Measurements from ENCODE around the gene ERVFRD-1. TPM values are rescaled to one million over a fixed set of nuclear protein-coding genes. Genes with fewer than 3 reads are reported as not detected.

ERVFRD-1 gene
- total and polyA plus RNA-seq, 2 of the 13 experiments (the other 11 are each of a cell fraction or from before 2014, with no cell fraction given) = not detected

DNA sequence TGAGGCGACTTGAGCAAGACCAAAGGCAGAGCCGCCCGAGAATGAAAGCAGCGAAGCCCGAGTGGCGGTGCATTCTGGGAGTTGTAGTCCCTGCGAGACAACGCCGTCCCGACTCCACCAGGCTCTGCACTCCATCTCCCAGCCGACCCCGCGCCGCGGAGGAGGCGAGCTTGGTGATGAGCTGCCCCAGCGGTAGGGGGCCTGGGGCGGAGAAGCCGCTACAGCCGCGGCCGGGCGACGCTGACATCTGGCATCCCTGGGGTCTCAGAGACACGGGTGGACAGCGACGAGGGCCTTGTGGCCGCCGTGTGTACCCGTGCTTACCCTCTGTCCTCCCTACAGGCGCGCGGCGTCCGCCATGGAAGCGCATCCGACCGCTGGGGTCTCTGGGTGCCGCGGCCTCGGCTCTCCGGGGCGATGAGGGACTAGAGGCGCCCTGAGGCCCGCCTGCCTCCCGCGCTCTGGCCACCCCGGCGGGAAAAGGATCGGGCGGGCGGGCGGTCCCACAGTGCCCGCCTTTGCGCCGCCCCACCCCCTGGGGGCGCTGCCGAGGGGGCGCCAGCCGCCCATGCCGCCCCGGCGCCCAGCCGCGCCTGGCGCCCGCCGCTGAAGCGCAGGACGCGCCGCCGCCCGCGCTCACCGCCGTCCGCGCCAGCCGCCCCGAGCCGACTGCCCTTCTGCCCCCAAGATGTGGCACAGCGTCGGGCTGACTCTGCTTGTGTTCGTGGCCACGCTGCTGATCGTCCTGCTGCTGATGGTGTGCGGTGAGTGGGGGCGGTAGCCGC is 17.7 kb downstream of the ERVFRD-1 start, which contains the start of gene SMIM13 (continued):
- TF ChIP-seq ZBTB8A (CRISPR knock-in tag; IDR thresholded peaks at IDR 0.05; ENCODE audit: borderline replicate concordance, low read depth) (peak; percentile 78), ZNF501 (CRISPR knock-in tag; IDR thresholded peaks at IDR 0.05) (peak; percentile 78; the same call in 1 of the 2 replicates), PLSCR1 (CRISPR knock-in tag; IDR thresholded peaks at IDR 0.05; ENCODE audit: borderline replicate concordance) (peak; percentile 46; the same call in 1 of the 2 replicates), ZNF589 (CRISPR knock-in tag; conservative IDR thresholded peaks at IDR 0.05) (peak; percentile 90; the same call in 1 of the 2 replicates), ZNF781 (CRISPR knock-in tag; IDR thresholded peaks at IDR 0.05; ENCODE audit: borderline replicate concordance, not compliant biosample characterization) (peak; percentile 85), ZNF574 (CRISPR knock-in tag; IDR thresholded peaks at IDR 0.05) (peak; percentile 97), ZNF552 (CRISPR knock-in tag; IDR thresholded peaks at IDR 0.05; ENCODE audit: borderline replicate concordance) (peak; percentile 12; the same call in 1 of the 2 replicates), ZFY (CRISPR knock-in tag; IDR thresholded peaks at IDR 0.05) (peak; percentile 95), RBFOX2 (IDR thresholded peaks at IDR 0.05; ENCODE audit: low read depth, low read length) (peak; percentile 96), JUND (CRISPR knock-in tag; IDR thresholded peaks at IDR 0.05) (peak; percentile 66; the same call in 1 of the 2 replicates), EZH2 (conservative IDR thresholded peaks at IDR 0.05; ENCODE audit: low read depth, low read length) (no peak), MYPOP (CRISPR knock-in tag; IDR thresholded peaks at IDR 0.05) (peak; percentile 15; the same call in 1 of the 2 replicates), IRX3 (CRISPR knock-in tag; IDR thresholded peaks at IDR 0.05; ENCODE audit: borderline replicate concordance, low read depth) (peak; percentile 86; the same call in 1 of the 2 replicates), KMT2A (CRISPR knock-in tag; IDR thresholded peaks at IDR 0.05) (peak; percentile 97), ZNF383 (CRISPR knock-in tag; IDR thresholded peaks at IDR 0.05; ENCODE audit: borderline replicate concordance) (peak; percentile 58; the same call in 1 of the 2 replicates), ZNF670 (CRISPR knock-in tag; IDR thresholded peaks at IDR 0.05; ENCODE audit: borderline replicate concordance) (peak; percentile 92; the same call in 1 of the 2 replicates), ELF3 (CRISPR knock-in tag; IDR thresholded peaks at IDR 0.05) (no peak; the same call in 1 of the 2 replicates), SCMH1 (CRISPR knock-in tag; IDR thresholded peaks at IDR 0.05; ENCODE audit: borderline replicate concordance) (no peak), BRCA1 (CRISPR knock-in tag; IDR thresholded peaks at IDR 0.05) (0 out of 2 replicates have a peak, but pooled peaks have one; percentile 18)
- TF ChIP-seq, protein P1, sequence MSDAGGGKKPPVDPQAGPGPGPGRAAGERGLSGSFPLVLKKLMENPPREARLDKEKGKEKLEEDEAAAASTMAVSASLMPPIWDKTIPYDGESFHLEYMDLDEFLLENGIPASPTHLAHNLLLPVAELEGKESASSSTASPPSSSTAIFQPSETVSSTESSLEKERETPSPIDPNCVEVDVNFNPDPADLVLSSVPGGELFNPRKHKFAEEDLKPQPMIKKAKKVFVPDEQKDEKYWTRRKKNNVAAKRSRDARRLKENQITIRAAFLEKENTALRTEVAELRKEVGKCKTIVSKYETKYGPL (CRISPR knock-in tag; IDR thresholded peaks at IDR 0.05) = no peak
- TF ChIP-seq, protein P2, sequence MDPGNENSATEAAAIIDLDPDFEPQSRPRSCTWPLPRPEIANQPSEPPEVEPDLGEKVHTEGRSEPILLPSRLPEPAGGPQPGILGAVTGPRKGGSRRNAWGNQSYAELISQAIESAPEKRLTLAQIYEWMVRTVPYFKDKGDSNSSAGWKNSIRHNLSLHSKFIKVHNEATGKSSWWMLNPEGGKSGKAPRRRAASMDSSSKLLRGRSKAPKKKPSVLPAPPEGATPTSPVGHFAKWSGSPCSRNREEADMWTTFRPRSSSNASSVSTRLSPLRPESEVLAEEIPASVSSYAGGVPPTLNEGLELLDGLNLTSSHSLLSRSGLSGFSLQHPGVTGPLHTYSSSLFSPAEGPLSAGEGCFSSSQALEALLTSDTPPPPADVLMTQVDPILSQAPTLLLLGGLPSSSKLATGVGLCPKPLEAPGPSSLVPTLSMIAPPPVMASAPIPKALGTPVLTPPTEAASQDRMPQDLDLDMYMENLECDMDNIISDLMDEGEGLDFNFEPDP (CRISPR knock-in tag; conservative IDR thresholded peaks at IDR 0.05) = peak; percentile 99

Measured in HepG2 (cell line).